Measurements from ENCODE around the gene CSF3. TPM values are rescaled to one million over a fixed set of nuclear protein-coding genes. Genes with fewer than 3 reads are reported as not detected.
A peak's percentile ranks its signal among the peaks of the same experiment; 100 is the strongest.

Gene CSF3
- total and polyA plus RNA-seq, 12 donors, result 0.06 to 6.1 (median 0.44) TPM; not detected in 4

- Histone ChIP-seq H3K27ac (no peak overlapping the region), H3K4me3 (no peak overlapping the region), H3K9me3 (replicated peaks in 1 of 3) (no peaks in the 10 kb centered on the region), H3K27me3 (no peaks in the 10 kb centered on the region), H3K4me1 (replicated peaks in 1 of 2) (no peaks in the 10 kb centered on the region), H3K36me3 (replicated peaks in 1 of 2) (no peaks in the 10 kb centered on the region)
- intact Hi-C loops (cut with DNase I), result no loop called here
- WGBS, 4 donors, result 71 to 84% (median 74%) methylated on average over 6 of the region's 6 CpGs
- DNase-seq, result peak in 1 of 7 donors; percentile 29
- no peak for TF ChIP-seq POLR2A (IDR thresholded peaks at IDR 0.05)
- no peak for TF ChIP-seq CTCF (IDR thresholded peaks at IDR 0.05)
Measured at GRCh38 chr17:39969375-39969774, 45.9 kb upstream of the CSF3 start.

GRCh38 chr17:39970157-39970692 is 45.0 kb upstream of the CSF3 start:
- TF ChIP-seq CTCF (IDR thresholded peaks at IDR 0.05) (no peak), POLR2A (IDR thresholded peaks at IDR 0.05) (no peak)

GRCh38 chr17:39971076-39971603 is 44.1 kb upstream of the CSF3 start:
- TF ChIP-seq CTCF (IDR thresholded peaks at IDR 0.05) (no peak), POLR2A (IDR thresholded peaks at IDR 0.05) (no peak)
- DNase-seq, result no peak
- no peaks in the 10 kb centered on the region for H3K36me3 ChIP-seq (replicated peaks in 1 of 2)
- H3K4me1 ChIP-seq (replicated peaks in 1 of 2), result no peaks in the 10 kb centered on the region
- intact Hi-C loops (cut with DNase I), result no loop called here
- peak overlapping the region in 2 of 5 donors; percentile 23 to 79 for H3K27ac ChIP-seq
- H3K9me3 ChIP-seq (replicated peaks in 1 of 3), result no peaks in the 10 kb centered on the region
- no peaks in the 10 kb centered on the region for H3K27me3 ChIP-seq
- H3K4me3 ChIP-seq, result no peak overlapping the region
- WGBS, 4 donors, result 62 to 71% (median 68%) methylated on average over 4 of the region's 4 CpGs

More at GRCh38 chr17:39970157-39970692, 45.0 kb upstream of the CSF3 start:
- Histone ChIP-seq H3K27me3 (no peaks in the 10 kb centered on the region), H3K4me3 (no peak overlapping the region), H3K27ac (no peak overlapping the region), H3K36me3 (replicated peaks in 1 of 2) (no peaks in the 10 kb centered on the region), H3K4me1 (replicated peaks in 1 of 2) (no peaks in the 10 kb centered on the region), H3K9me3 (replicated peaks in 1 of 3) (no peaks in the 10 kb centered on the region)
- no peak for DNase-seq
- WGBS, 4 donors, result 68 to 74% (median 69%) methylated on average over 7 of the region's 7 CpGs
- intact Hi-C loops (cut with DNase I), result no loop called here

- H3K4me1 ChIP-seq (replicated peaks in 1 of 2), result no peaks in the 10 kb centered on the region
- intact Hi-C loops (cut with DNase I), result no loop called here
- peak overlapping the region in 2 of 5 donors; percentile 65 to 79 for H3K27ac ChIP-seq
- H3K9me3 ChIP-seq (replicated peaks in 1 of 3), result no peaks in the 10 kb centered on the region
- no peaks in the 10 kb centered on the region for H3K36me3 ChIP-seq (replicated peaks in 1 of 2)
- no peak overlapping the region for H3K4me3 ChIP-seq
- no peak for DNase-seq
- 13 to 34% (median 27%) methylated on average over 3 of the region's 3 CpGs for WGBS, 4 donors
- no peaks in the 10 kb centered on the region for H3K27me3 ChIP-seq
- TF ChIP-seq CTCF (IDR thresholded peaks at IDR 0.05) (no peak), POLR2A (IDR thresholded peaks at IDR 0.05) (no peak)
Measured at GRCh38 chr17:39972271-39972670, 43.0 kb upstream of the CSF3 start.

All from adrenal gland (tissue), 12 donors.